Measurements from ENCODE around the gene SLC9A9. TPM values are rescaled to one million over a fixed set of nuclear protein-coding genes. Genes with fewer than 3 reads are reported as not detected.
A peak's percentile ranks its signal among the peaks of the same experiment; 100 is the strongest.

SLC9A9 gene
- total and polyA plus RNA-seq, 2 donors (not counting 1 experiment from before 2014, with no cell fraction given), result 14.3 to 74.0 TPM

GRCh38 chr3:143629726-143630125, 218.5 kb downstream of the SLC9A9 start:
- H3K4me2 ChIP-seq (ENCODE audit: extremely low read depth, insufficient read depth, low read length), result no peak overlapping the region
- no peaks in the 10 kb centered on the region for H3K4me1 ChIP-seq (ENCODE audit: control insufficient read depth, extremely low read depth, insufficient read depth, low read length)
- no peak overlapping the region for H3K27ac ChIP-seq (ENCODE audit: insufficient read depth, low read length)
- TF ChIP-seq CTCF (conservative IDR thresholded peaks at IDR 0.05 in 1 of 2, IDR thresholded peaks at IDR 0.05 in 1 of 2; ENCODE audit: low read depth in 1 of 2, low read length in 2 of 2) (no peak), EZH2 (IDR thresholded peaks at IDR 0.05; ENCODE audit: low read length, missing control alignments) (no peak)
- no peak overlapping the region for H3K9ac ChIP-seq (ENCODE audit: insufficient read depth, low read length)
- H3K4me3 ChIP-seq (replicated peaks in 1 of 4; ENCODE audit: control extremely low read depth in 1 of 4, insufficient read depth in 1 of 4, low read depth in 3 of 4, low read length in 4 of 4), result no peak overlapping the region
- no peaks in the 10 kb centered on the region for H4K20me1 ChIP-seq (ENCODE audit: control insufficient read depth, extremely low read depth, insufficient read depth, low read length)
- H3K9me3 ChIP-seq (ENCODE audit: control insufficient read depth, insufficient read depth, low read depth, low read length), result no peaks in the 10 kb centered on the region
- DNase-seq (ENCODE audit: low read depth in 2 of 2), result no peak
- no peaks in the 10 kb centered on the region for H3K79me2 ChIP-seq (ENCODE audit: control insufficient read depth, insufficient read depth, low read length)
- no peaks in the 10 kb centered on the region for H3K36me3 ChIP-seq (ENCODE audit: control insufficient read depth, insufficient read depth, low read length)
- H2AFZ ChIP-seq (ENCODE audit: low read length), result no peak overlapping the region
- no peaks in the 10 kb centered on the region for H3K27me3 ChIP-seq (ENCODE audit: control insufficient read depth, insufficient read depth, low read length)

DNA sequence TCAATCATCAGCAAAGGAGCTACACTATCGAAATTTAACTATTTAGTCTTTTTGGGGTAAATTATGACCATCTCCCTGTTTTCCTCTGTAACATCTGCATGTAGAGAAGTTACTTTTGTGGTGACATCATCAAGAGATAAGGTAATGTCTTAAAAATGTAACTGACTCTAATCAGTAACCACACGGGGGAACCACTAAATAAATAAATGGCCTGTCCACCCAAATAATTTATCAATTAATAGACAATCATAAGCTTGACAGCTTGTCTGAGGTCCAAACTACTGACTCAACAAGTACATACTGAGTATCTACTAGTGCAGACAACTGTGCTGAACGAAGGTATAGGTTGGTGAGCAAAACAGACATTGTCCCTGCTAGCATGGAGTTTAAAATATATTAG, 219.3 kb downstream of the SLC9A9 start:
- Histone ChIP-seq H3K27ac (ENCODE audit: insufficient read depth, low read length) (no peak overlapping the region), H2AFZ (ENCODE audit: low read length) (no peak overlapping the region), H3K4me2 (ENCODE audit: extremely low read depth, insufficient read depth, low read length) (no peak overlapping the region), H3K4me1 (ENCODE audit: control insufficient read depth, extremely low read depth, insufficient read depth, low read length) (no peaks in the 10 kb centered on the region), H4K20me1 (ENCODE audit: control insufficient read depth, extremely low read depth, insufficient read depth, low read length) (no peaks in the 10 kb centered on the region), H3K79me2 (ENCODE audit: control insufficient read depth, insufficient read depth, low read length) (no peaks in the 10 kb centered on the region), H3K4me3 (replicated peaks in 1 of 4; ENCODE audit: control extremely low read depth in 1 of 4, insufficient read depth in 1 of 4, low read depth in 3 of 4, low read length in 4 of 4) (no peak overlapping the region), H3K36me3 (ENCODE audit: control insufficient read depth, insufficient read depth, low read length) (no peaks in the 10 kb centered on the region), H3K27me3 (ENCODE audit: control insufficient read depth, insufficient read depth, low read length) (no peaks in the 10 kb centered on the region), H3K9me3 (ENCODE audit: control insufficient read depth, insufficient read depth, low read depth, low read length) (no peaks in the 10 kb centered on the region), H3K9ac (ENCODE audit: insufficient read depth, low read length) (no peak overlapping the region)
- TF ChIP-seq CTCF (conservative IDR thresholded peaks at IDR 0.05 in 1 of 2, IDR thresholded peaks at IDR 0.05 in 1 of 2; ENCODE audit: low read depth in 1 of 2, low read length in 2 of 2) (no peak), EZH2 (IDR thresholded peaks at IDR 0.05; ENCODE audit: low read length, missing control alignments) (no peak)
- peak; percentile 51 to 83 for DNase-seq (ENCODE audit: low read depth in 2 of 2)

GRCh38 chr3:143627336-143627735, 220.9 kb downstream of the SLC9A9 start:
- no peaks in the 10 kb centered on the region for H3K79me2 ChIP-seq (ENCODE audit: control insufficient read depth, insufficient read depth, low read length)
- no peak overlapping the region for H3K27ac ChIP-seq (ENCODE audit: insufficient read depth, low read length)
- no peak overlapping the region for H3K4me3 ChIP-seq (replicated peaks in 1 of 4; ENCODE audit: control extremely low read depth in 1 of 4, insufficient read depth in 1 of 4, low read depth in 3 of 4, low read length in 4 of 4)
- H3K4me2 ChIP-seq (ENCODE audit: extremely low read depth, insufficient read depth, low read length), result no peak overlapping the region
- no peak overlapping the region for H2AFZ ChIP-seq (ENCODE audit: low read length)
- H3K9me3 ChIP-seq (ENCODE audit: control insufficient read depth, insufficient read depth, low read depth, low read length), result no peaks in the 10 kb centered on the region
- no peak overlapping the region for H3K9ac ChIP-seq (ENCODE audit: insufficient read depth, low read length)
- no peaks in the 10 kb centered on the region for H3K4me1 ChIP-seq (ENCODE audit: control insufficient read depth, extremely low read depth, insufficient read depth, low read length)
- DNase-seq (ENCODE audit: low read depth in 2 of 2), result peak; percentile 41 to 56
- no peaks in the 10 kb centered on the region for H3K27me3 ChIP-seq (ENCODE audit: control insufficient read depth, insufficient read depth, low read length)
- TF ChIP-seq EZH2 (IDR thresholded peaks at IDR 0.05; ENCODE audit: low read length, missing control alignments), result no peak
- TF ChIP-seq CTCF (conservative IDR thresholded peaks at IDR 0.05 in 1 of 2, IDR thresholded peaks at IDR 0.05 in 1 of 2; ENCODE audit: low read depth in 1 of 2, low read length in 2 of 2), result no peak
- H4K20me1 ChIP-seq (ENCODE audit: control insufficient read depth, extremely low read depth, insufficient read depth, low read length), result no peaks in the 10 kb centered on the region
- H3K36me3 ChIP-seq (ENCODE audit: control insufficient read depth, insufficient read depth, low read length), result no peaks in the 10 kb centered on the region

Data from fibroblast of lung (primary cell).